HG03095 (cell line): ENCODE results near the gene KAZN.

Source experiments
- ATAC-seq: cut with Tn5 transposase; IDR thresholded peaks from one replicate; pipeline ENCODE4 v1.9.1; 2021; ENCODE audit warnings: moderate library complexity; ENCODE audit not compliant: unreplicated experiment

KAZN gene

DNA sequence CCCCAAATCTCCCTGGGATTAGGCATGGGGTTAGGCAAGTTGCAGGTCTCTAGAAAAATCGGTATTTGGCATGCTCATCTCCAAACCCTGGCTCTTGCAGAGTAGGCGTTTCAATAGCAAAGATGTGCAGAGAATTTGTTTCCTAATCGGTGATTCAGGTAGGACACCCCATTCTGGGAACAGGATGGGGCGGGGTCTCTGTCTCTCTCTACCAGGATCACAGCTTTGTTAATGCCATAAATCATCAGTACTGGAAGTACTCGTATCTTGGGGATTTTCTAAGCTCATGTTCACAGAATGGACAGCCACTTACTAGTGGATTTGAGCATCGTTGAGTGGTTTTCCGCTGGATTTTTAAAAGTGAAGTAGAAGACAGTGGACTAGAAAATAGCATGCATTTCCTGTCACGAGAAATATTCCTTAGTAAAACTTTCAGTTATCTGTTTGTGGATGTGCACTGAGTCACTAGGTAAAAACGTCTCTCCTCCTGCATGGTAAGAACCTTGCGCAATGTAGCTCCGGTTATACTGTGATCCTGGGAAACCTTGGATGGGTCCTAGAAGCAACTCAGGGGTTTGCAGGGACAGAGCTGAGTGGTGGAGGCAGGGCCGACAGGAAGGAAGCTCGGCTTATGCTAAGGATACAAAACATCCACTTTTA is 560.2 kb downstream of the KAZN start:
- ATAC-seq: no peak

- no peak for ATAC-seq
These were observed 560.7 kb downstream of the KAZN start for GRCh38 chr1:15159166-15159555.

DNA sequence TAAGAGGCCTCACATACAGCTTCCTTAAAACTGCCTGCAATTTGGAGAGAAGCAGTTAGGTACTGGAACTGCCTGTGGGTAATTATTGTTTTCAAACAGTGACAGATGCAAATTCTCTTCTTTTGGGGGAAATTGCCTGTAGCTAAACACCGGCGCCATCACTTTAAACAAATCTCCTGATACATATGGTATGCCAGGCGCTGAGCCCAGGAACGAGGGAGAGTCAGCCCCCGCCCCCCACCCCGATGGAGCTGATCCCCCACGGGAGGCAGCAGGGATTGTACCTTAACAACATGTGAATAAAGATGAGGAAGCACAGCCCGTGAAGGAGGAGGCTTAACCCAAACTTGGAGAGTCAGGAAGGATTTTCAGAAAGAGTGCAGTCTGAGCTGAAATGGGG is 562.1 kb downstream of the KAZN start:
- ATAC-seq: no peak

GRCh38 chr1:15167386-15167785 is 568.9 kb downstream of the KAZN start:
- no peak for ATAC-seq
